Sciatic nerve (tissue), 2 donors: ENCODE results near the gene PTPRM. TPM values are rescaled to one million over a fixed set of nuclear protein-coding genes. Genes with fewer than 3 reads are reported as not detected.
"Not testable (repeated sequence)": the region's sequence is repeated elsewhere in the genome, so short reads cannot be mapped to it uniquely, and the experiment has no call there.

Experiments
- ATAC-seq: fragments of 200-7000 bp; cut with Tn5 transposase; one replicate; pipeline ENCODE4 v1.9.1; 2020; ENCODE audit warnings: mild to moderate bottlenecking, moderate library complexity
- DNase-seq: peaks from one replicate; pipeline ENCODE4 v3.0.0-alpha.2; 2020; ENCODE audit warnings: low spot score
- intact Hi-C: fragments of 100-400 bp; cut with DNase I; formaldehyde crosslinking; loops from one replicate; pipeline ENCODE4 v1.14.2; 2022
- total RNA-seq: library from RNA; stranded (reverse); fragmentation: NEBNext Ultra II Directional; extraction: Animal tissue kit (Norgen Biotek cat#: 25700); gene quantifications from one replicate; pipeline ENCODE4 v1.2.1, GENCODE V29; 2021
- donor health status: DM: no; HTN: no; CAD: no.
- donor health status: DM: no; HTN: no; CAD: no.

PTPRM gene
- total RNA-seq, 1 donor from 2014 or later, result 66.5 TPM

- DNase-seq (no peak), ATAC-seq (no peak)
- intact Hi-C loops, result no loop called here
These were observed 842.0 kb downstream of the PTPRM start for GRCh38 chr18:8409151-8409550.

GRCh38 chr18:8411492-8411891 is 844.4 kb downstream of the PTPRM start:
- no peak for DNase-seq
- no peak for ATAC-seq
- intact Hi-C loops, result no loop called here

GRCh38 chr18:8412117-8412516 is 845.0 kb downstream of the PTPRM start:
- DNase-seq, result no peak
- ATAC-seq, result no peak
- intact Hi-C loops, result no loop called here

GRCh38 chr18:8413189-8413588 is 846.1 kb downstream of the PTPRM start:
- no peak for DNase-seq
- ATAC-seq, result no peak
- intact Hi-C loops, result no loop called here

GRCh38 chr18:8413751-8414150 is 846.6 kb downstream of the PTPRM start:
- ATAC-seq, result no peak
- no peak for DNase-seq
- intact Hi-C loops, result no loop called here

- DNase-seq (no peak), ATAC-seq (no peak)
- intact Hi-C loops, result no loop called here
These were observed 849.3 kb downstream of the PTPRM start for GRCh38 chr18:8416212-8417019.

- no peak for ATAC-seq
- DNase-seq, result no peak
- intact Hi-C loops, result no loop called here
These were observed 855.3 kb downstream of the PTPRM start for GRCh38 chr18:8422391-8422790.

GRCh38 chr18:8423051-8423557 is 856.0 kb downstream of the PTPRM start:
- DNase-seq (no peak), ATAC-seq (no peak)
- intact Hi-C loops, result no loop called here

- no peak for ATAC-seq
- intact Hi-C loops, result no loop called here
- no peak for DNase-seq
These were observed 857.4 kb downstream of the PTPRM start for GRCh38 chr18:8424481-8424880.

GRCh38 chr18:8424917-8425725 is 858.0 kb downstream of the PTPRM start:
- no peak for DNase-seq
- no peak for ATAC-seq
- intact Hi-C loops, result no loop called here

- no peak for DNase-seq
- ATAC-seq, result no peak
- intact Hi-C loops, result no loop called here
These were observed 859.3 kb downstream of the PTPRM start for GRCh38 chr18:8426401-8426800.

- intact Hi-C loops, result no loop called here
- ATAC-seq (no peak), DNase-seq (no peak)
These were observed 860.2 kb downstream of the PTPRM start for GRCh38 chr18:8427339-8427738.

GRCh38 chr18:8428951-8429350 is 861.8 kb downstream of the PTPRM start:
- intact Hi-C loops, result no loop called here
- no peak for DNase-seq
- no peak for ATAC-seq

GRCh38 chr18:8431036-8431435 is 863.9 kb downstream of the PTPRM start:
- DNase-seq (no peak), ATAC-seq (no peak)
- intact Hi-C loops, result no loop called here

GRCh38 chr18:8433323-8433722 is 866.2 kb downstream of the PTPRM start:
- ATAC-seq (no peak), DNase-seq (no peak)
- intact Hi-C loops, result no loop called here

GRCh38 chr18:8433771-8434170 is 866.7 kb downstream of the PTPRM start:
- ATAC-seq, result no peak
- no peak for DNase-seq
- intact Hi-C loops, result no loop called here

- DNase-seq (no peak), ATAC-seq (no peak)
- intact Hi-C loops, result no loop called here
These were observed 868.3 kb downstream of the PTPRM start for GRCh38 chr18:8435376-8435775.

GRCh38 chr18:8439055-8439454 is 871.9 kb downstream of the PTPRM start:
- no peak for ATAC-seq
- no peak for DNase-seq
- intact Hi-C loops, result no loop called here

GRCh38 chr18:8443505-8443904 is 876.4 kb downstream of the PTPRM start:
- ATAC-seq (no peak), DNase-seq (no peak)
- intact Hi-C loops, result no loop called here

GRCh38 chr18:8446936-8447335 is 879.8 kb downstream of the PTPRM start:
- ATAC-seq, DNase-seq, intact Hi-C loops: not testable (repeated sequence)
